ENCODE measurements around the gene SYNRG. TPM values are rescaled to one million over a fixed set of nuclear protein-coding genes. Genes with fewer than 3 reads are reported as not detected.

SYNRG gene
- total and polyA plus RNA-seq, 2 of the 13 experiments (the other 11 are each of a cell fraction or from before 2014, with no cell fraction given): 7.3 to 8.7 TPM

DNA sequence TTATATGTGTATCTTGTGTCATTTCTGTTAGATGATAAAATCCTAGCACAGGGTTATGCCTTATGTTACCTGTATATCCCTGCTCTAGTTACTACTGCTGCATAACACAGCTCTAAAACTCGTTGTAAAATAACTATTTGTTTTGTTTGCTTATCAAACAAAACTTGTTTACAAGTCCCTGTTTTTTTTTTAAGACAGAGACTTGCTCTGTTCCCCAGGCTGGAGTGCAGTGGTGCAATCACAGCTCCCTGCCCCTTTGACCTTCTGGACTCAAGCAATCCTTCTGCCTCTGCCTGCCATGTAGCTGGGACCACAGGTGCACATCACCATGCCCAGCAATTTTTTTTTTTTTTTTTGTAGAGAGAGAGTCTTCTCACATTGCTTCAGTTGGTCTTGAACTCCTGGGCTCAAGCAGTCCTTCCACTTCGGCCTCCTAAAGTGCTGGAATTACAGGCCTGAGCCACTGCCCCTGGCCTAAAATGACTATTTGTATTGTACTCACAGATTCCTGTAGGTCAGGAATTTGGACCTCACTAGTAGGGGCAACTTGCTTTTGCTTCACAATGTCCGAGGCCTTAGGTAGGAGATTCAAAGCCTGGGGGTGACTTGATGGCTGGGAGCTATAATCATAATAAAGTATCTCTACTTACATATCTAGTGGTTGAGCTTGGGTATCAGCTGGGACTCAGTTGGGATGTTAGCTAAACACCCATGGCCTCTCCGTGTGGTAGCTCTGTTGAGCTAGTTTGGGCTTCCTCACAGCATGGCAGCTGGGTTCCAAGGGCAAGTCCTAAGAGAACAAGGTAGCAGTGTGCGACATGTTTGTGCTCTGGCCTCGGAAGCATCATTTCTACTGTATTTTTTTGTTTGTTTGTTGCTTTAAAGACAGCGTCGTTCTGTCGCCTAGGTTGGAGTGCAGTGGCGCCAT is 106.9 kb downstream of the SYNRG start (continued):
- TF ChIP-seq, protein P1, sequence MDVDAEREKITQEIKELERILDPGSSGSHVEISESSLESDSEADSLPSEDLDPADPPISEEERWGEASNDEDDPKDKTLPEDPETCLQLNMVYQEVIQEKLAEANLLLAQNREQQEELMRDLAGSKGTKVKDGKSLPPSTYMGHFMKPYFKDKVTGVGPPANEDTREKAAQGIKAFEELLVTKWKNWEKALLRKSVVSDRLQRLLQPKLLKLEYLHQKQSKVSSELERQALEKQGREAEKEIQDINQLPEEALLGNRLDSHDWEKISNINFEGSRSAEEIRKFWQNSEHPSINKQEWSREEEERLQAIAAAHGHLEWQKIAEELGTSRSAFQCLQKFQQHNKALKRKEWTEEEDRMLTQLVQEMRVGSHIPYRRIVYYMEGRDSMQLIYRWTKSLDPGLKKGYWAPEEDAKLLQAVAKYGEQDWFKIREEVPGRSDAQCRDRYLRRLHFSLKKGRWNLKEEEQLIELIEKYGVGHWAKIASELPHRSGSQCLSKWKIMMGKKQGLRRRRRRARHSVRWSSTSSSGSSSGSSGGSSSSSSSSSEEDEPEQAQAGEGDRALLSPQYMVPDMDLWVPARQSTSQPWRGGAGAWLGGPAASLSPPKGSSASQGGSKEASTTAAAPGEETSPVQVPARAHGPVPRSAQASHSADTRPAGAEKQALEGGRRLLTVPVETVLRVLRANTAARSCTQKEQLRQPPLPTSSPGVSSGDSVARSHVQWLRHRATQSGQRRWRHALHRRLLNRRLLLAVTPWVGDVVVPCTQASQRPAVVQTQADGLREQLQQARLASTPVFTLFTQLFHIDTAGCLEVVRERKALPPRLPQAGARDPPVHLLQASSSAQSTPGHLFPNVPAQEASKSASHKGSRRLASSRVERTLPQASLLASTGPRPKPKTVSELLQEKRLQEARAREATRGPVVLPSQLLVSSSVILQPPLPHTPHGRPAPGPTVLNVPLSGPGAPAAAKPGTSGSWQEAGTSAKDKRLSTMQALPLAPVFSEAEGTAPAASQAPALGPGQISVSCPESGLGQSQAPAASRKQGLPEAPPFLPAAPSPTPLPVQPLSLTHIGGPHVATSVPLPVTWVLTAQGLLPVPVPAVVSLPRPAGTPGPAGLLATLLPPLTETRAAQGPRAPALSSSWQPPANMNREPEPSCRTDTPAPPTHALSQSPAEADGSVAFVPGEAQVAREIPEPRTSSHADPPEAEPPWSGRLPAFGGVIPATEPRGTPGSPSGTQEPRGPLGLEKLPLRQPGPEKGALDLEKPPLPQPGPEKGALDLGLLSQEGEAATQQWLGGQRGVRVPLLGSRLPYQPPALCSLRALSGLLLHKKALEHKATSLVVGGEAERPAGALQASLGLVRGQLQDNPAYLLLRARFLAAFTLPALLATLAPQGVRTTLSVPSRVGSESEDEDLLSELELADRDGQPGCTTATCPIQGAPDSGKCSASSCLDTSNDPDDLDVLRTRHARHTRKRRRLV (CRISPR knock-in tag; IDR thresholded peaks at IDR 0.05): no peak
- TF ChIP-seq, protein P2, sequence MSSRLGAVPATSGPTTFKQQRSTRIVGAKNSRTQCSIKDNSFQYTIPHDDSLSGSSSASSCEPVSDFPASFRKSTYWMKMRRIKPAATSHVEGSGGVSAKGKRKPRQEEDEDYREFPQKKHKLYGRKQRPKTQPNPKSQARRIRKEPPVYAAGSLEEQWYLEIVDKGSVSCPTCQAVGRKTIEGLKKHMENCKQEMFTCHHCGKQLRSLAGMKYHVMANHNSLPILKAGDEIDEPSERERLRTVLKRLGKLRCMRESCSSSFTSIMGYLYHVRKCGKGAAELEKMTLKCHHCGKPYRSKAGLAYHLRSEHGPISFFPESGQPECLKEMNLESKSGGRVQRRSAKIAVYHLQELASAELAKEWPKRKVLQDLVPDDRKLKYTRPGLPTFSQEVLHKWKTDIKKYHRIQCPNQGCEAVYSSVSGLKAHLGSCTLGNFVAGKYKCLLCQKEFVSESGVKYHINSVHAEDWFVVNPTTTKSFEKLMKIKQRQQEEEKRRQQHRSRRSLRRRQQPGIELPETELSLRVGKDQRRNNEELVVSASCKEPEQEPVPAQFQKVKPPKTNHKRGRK (CRISPR knock-in tag; IDR thresholded peaks at IDR 0.05): no peak
- TF ChIP-seq YEATS4 (CRISPR knock-in tag; IDR thresholded peaks at IDR 0.05; ENCODE audit: borderline replicate concordance): peak; percentile 60; the same call in 1 of the 2 replicates
- 0 out of 2 replicates have a peak, but pooled peaks have one; percentile 24 for TF ChIP-seq MEIS2 (CRISPR knock-in tag; IDR thresholded peaks at IDR 0.05)
- TF ChIP-seq ZNF792 (CRISPR knock-in tag; IDR thresholded peaks at IDR 0.05): 0 out of 2 replicates have a peak, but pooled peaks have one; percentile 20
- TF ChIP-seq POLR2G (IDR thresholded peaks at IDR 0.05; ENCODE audit: low read depth, low read length): no peak
- TF ChIP-seq, protein P3, sequence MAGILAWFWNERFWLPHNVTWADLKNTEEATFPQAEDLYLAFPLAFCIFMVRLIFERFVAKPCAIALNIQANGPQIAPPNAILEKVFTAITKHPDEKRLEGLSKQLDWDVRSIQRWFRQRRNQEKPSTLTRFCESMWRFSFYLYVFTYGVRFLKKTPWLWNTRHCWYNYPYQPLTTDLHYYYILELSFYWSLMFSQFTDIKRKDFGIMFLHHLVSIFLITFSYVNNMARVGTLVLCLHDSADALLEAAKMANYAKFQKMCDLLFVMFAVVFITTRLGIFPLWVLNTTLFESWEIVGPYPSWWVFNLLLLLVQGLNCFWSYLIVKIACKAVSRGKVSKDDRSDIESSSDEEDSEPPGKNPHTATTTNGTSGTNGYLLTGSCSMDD (CRISPR knock-in tag; IDR thresholded peaks at IDR 0.05): no peak
- TF ChIP-seq, protein P4, sequence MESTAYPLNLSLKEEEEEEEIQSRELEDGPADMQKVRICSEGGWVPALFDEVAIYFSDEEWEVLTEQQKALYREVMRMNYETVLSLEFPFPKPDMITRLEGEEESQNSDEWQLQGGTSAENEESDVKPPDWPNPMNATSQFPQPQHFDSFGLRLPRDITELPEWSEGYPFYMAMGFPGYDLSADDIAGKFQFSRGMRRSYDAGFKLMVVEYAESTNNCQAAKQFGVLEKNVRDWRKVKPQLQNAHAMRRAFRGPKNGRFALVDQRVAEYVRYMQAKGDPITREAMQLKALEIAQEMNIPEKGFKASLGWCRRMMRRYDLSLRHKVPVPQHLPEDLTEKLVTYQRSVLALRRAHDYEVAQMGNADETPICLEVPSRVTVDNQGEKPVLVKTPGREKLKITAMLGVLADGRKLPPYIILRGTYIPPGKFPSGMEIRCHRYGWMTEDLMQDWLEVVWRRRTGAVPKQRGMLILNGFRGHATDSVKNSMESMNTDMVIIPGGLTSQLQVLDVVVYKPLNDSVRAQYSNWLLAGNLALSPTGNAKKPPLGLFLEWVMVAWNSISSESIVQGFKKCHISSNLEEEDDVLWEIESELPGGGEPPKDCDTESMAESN (CRISPR knock-in tag; conservative IDR thresholded peaks at IDR 0.05): peak; percentile 57; the same call in 1 of the 2 replicates
- TF ChIP-seq, protein P5, sequence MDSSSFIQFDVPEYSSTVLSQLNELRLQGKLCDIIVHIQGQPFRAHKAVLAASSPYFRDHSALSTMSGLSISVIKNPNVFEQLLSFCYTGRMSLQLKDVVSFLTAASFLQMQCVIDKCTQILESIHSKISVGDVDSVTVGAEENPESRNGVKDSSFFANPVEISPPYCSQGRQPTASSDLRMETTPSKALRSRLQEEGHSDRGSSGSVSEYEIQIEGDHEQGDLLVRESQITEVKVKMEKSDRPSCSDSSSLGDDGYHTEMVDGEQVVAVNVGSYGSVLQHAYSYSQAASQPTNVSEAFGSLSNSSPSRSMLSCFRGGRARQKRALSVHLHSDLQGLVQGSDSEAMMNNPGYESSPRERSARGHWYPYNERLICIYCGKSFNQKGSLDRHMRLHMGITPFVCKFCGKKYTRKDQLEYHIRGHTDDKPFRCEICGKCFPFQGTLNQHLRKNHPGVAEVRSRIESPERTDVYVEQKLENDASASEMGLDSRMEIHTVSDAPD (CRISPR knock-in tag; IDR thresholded peaks at IDR 0.05): no peak; the same call in 1 of the 2 replicates
- TF ChIP-seq, protein P6, sequence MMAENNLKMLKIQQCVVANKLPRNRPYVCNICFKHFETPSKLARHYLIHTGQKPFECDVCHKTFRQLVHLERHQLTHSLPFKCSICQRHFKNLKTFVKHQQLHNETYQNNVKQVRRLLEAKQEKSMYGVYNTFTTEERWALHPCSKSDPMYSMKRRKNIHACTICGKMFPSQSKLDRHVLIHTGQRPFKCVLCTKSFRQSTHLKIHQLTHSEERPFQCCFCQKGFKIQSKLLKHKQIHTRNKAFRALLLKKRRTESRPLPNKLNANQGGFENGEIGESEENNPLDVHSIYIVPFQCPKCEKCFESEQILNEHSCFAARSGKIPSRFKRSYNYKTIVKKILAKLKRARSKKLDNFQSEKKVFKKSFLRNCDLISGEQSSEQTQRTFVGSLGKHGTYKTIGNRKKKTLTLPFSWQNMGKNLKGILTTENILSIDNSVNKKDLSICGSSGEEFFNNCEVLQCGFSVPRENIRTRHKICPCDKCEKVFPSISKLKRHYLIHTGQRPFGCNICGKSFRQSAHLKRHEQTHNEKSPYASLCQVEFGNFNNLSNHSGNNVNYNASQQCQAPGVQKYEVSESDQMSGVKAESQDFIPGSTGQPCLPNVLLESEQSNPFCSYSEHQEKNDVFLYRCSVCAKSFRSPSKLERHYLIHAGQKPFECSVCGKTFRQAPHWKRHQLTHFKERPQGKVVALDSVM (CRISPR knock-in tag; IDR thresholded peaks at IDR 0.05): 0 out of 2 replicates have a peak, but pooled peaks have one; percentile 6
- TF ChIP-seq, protein P7, sequence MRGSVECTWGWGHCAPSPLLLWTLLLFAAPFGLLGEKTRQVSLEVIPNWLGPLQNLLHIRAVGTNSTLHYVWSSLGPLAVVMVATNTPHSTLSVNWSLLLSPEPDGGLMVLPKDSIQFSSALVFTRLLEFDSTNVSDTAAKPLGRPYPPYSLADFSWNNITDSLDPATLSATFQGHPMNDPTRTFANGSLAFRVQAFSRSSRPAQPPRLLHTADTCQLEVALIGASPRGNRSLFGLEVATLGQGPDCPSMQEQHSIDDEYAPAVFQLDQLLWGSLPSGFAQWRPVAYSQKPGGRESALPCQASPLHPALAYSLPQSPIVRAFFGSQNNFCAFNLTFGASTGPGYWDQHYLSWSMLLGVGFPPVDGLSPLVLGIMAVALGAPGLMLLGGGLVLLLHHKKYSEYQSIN (CRISPR knock-in tag; IDR thresholded peaks at IDR 0.05; ENCODE audit: borderline replicate concordance): no peak
- no peak for TF ChIP-seq ZNF776 (CRISPR knock-in tag; IDR thresholded peaks at IDR 0.05)

Measured in HepG2 (cell line).